Panc1 (cell line): ENCODE measurements around the gene SRGAP3. TPM values are rescaled to one million over a fixed set of nuclear protein-coding genes. Genes with fewer than 3 reads are reported as not detected.

ENCODE experiments used
- ATAC-seq: fragments of 200-7000 bp; cut with Tn5 transposase; 2 replicates; pipeline ENCODE4 v1.9.1; 2020; ENCODE audit warnings: mild to moderate bottlenecking, moderate library complexity
- BruUV-seq: library from RNA; stranded (reverse); fragments of 400-500 nt; replicated peaks from 2 replicates; lab custom pipeline; 2021; lab: Mats Ljungman, UMichigan
- CTCF ChIA-PET: fragments of 300-600 bp; sonication (Branson Sonifier 250); formaldehyde crosslinking; loops from one replicate; lab custom pipeline; 2022; ENCODE audit warnings: antibody characterized with exemption; lab: Charles Lee
- POLR2A ChIA-PET: fragments of 300-600 bp; sonication (Branson Sonifier 250); formaldehyde crosslinking; loops from one replicate; lab custom pipeline; 2022; ENCODE audit warnings: antibody characterized with exemption; lab: Charles Lee
- DNase-seq: peaks from one replicate; pipeline ENCODE4 v3.0.0-alpha.2; 2010; ENCODE audit warnings: low read depth, low spot score
- H3K27ac ChIP-seq: 2 replicates; pipeline ENCODE4 v1.5.1; 2011; ENCODE audit warnings: mild to moderate bottlenecking, low read length, inconsistent platforms
- H3K27me3 ChIP-seq: fragments of 200-500 bp; sonication (Bioruptor generic); 2 replicates; pipeline ENCODE4 v1.6.0; 2014; ENCODE audit warnings: low read length, inconsistent platforms; ENCODE audit not compliant: control insufficient read depth, insufficient read depth
- H3K36me3 ChIP-seq: fragments of 200-500 bp; sonication (Bioruptor generic); 2 replicates; pipeline ENCODE4 v1.5.1; 2014; ENCODE audit warnings: inconsistent platforms, mild to moderate bottlenecking, low read length, moderate library complexity; ENCODE audit not compliant: control insufficient read depth, insufficient read depth
- H3K4me1 ChIP-seq: 2 replicates; pipeline ENCODE4 v1.5.1; 2011; ENCODE audit warnings: inconsistent platforms, mild to moderate bottlenecking, low read length, moderate library complexity; ENCODE audit not compliant: control insufficient read depth, insufficient read depth
- H3K4me3 ChIP-seq, 2 experiments: 2 replicates each; pipeline ENCODE4 v1.5.1; 2011 to 2012; ENCODE audit warnings: low read depth in 2 of 2, low read length in 2 of 2, mild to moderate bottlenecking in 2 of 2, inconsistent platforms in 1 of 2, moderate library complexity in 1 of 2
- H3K9me3 ChIP-seq: fragments of 200-500 bp; sonication (Bioruptor generic); 2 replicates; pipeline ENCODE4 v1.5.1; 2014; ENCODE audit warnings: low read depth, mild to moderate bottlenecking, inconsistent platforms, low read length, moderate library complexity; ENCODE audit not compliant: control insufficient read depth, insufficient read depth
- CTCF ChIP-seq: fragments of 450-650 bp; IDR thresholded peaks from 2 replicates; pipeline ENCODE4 v1.5.1; 2017; ENCODE audit warnings: mild to moderate bottlenecking
- POLR2AphosphoS5 ChIP-seq: IDR thresholded peaks from 2 replicates; pipeline ENCODE4 v1.6.1; 2012; ENCODE audit warnings: mild to moderate bottlenecking, low read depth, low read length, moderate library complexity
- SIN3A ChIP-seq: IDR thresholded peaks from 2 replicates; pipeline ENCODE4 v1.6.1; 2012; ENCODE audit warnings: low read depth, mild to moderate bottlenecking, low read length, moderate library complexity, borderline replicate concordance; ENCODE audit not compliant: insufficient read depth
- TCF7L2 ChIP-seq: IDR thresholded peaks from 2 replicates; pipeline ENCODE4 v1.6.1; 2011; ENCODE audit warnings: mild to moderate bottlenecking, low read depth, low read length, inconsistent platforms
- in situ Hi-C: cut with HindIII; loops from 2 replicates; pipeline ENCODE4 v1.10.0; 2016; ENCODE audit warnings: low sequenced_read_pairs, low pct_unique_long_range_greater_than_20kb
- intact Hi-C: fragments of 100-400 bp; cut with micrococcal nuclease; formaldehyde crosslinking; loops from one replicate; pipeline ENCODE4 v1.10.0; 2022; ENCODE audit not compliant: unreplicated experiment
- total RNA-seq: library from RNA; stranded (reverse); gene quantifications from one replicate; pipeline ENCODE4 v1.2.1, GENCODE V29; 2021; ENCODE audit not compliant: unreplicated experiment
- TF ChIP-seq, protein P1 (sequence below), 2 experiments: IDR thresholded peaks; 2 replicates each; pipeline ENCODE4 v1.6.1; 2011 to 2012; ENCODE audit warnings: low read depth in 2 of 2, control low read depth in 1 of 2, low read length in 1 of 2, mild to moderate bottlenecking in 1 of 2, moderate library complexity in 1 of 2; ENCODE audit not compliant: insufficient read depth in 1 of 2

Gene SRGAP3
- total RNA-seq, 1 experiment from 2014 or later, result 0.82 TPM

DNA sequence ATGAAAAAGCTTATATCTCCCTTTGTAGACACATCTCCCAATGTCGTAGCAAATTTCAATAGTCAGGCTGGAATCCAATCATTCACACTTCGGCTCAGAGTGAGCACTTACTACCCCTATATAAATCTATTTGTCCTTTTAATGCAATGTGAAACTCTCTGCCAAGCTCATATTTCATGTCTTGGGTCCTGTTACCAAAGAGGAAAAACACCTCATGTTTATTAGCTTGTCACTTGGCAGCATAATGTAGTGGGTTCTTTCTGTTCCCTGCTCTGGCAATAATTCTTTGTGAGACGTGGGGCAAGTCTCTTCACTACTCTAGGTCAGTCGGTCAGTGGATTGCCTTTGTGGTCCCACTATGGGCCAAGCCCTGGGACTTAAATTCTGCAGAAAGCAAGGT lies 107.1 kb downstream of the SRGAP3 start:
- H3K9me3 ChIP-seq, result no peaks in the 10 kb centered on the region
- no peak overlapping the region for H3K4me3 ChIP-seq
- DNase-seq (no peak), ATAC-seq (no peak)
- H3K27ac ChIP-seq, result no peak overlapping the region
- H3K27me3 ChIP-seq, result no peaks in the 10 kb centered on the region; the same call in 1 of the 2 replicates
- no TSS peak for BruUV-seq
- ChIA-PET POLR2A (no interaction called here), CTCF (no interaction called here)
- no peaks in the 10 kb centered on the region for H3K36me3 ChIP-seq
- no peaks in the 10 kb centered on the region for H3K4me1 ChIP-seq
- intact Hi-C loops, result no loop called here
- no peak for TF ChIP-seq POLR2AphosphoS5
- TF ChIP-seq CTCF, result no peak
- TF ChIP-seq, protein P1, sequence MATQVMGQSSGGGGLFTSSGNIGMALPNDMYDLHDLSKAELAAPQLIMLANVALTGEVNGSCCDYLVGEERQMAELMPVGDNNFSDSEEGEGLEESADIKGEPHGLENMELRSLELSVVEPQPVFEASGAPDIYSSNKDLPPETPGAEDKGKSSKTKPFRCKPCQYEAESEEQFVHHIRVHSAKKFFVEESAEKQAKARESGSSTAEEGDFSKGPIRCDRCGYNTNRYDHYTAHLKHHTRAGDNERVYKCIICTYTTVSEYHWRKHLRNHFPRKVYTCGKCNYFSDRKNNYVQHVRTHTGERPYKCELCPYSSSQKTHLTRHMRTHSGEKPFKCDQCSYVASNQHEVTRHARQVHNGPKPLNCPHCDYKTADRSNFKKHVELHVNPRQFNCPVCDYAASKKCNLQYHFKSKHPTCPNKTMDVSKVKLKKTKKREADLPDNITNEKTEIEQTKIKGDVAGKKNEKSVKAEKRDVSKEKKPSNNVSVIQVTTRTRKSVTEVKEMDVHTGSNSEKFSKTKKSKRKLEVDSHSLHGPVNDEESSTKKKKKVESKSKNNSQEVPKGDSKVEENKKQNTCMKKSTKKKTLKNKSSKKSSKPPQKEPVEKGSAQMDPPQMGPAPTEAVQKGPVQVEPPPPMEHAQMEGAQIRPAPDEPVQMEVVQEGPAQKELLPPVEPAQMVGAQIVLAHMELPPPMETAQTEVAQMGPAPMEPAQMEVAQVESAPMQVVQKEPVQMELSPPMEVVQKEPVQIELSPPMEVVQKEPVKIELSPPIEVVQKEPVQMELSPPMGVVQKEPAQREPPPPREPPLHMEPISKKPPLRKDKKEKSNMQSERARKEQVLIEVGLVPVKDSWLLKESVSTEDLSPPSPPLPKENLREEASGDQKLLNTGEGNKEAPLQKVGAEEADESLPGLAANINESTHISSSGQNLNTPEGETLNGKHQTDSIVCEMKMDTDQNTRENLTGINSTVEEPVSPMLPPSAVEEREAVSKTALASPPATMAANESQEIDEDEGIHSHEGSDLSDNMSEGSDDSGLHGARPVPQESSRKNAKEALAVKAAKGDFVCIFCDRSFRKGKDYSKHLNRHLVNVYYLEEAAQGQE (IDR thresholded peaks at IDR 0.05; ENCODE audit: insufficient read depth in 1 of 2, low read depth in 2 of 2, low read length in 1 of 2), result no peak
- in situ Hi-C loops, result no loop called here

GRCh38 chr3:9141928-9142289 lies 107.5 kb downstream of the SRGAP3 start:
- Histone ChIP-seq H3K27ac (no peak overlapping the region), H3K27me3 (no peaks in the 10 kb centered on the region; the same call in 1 of the 2 replicates), H3K4me3 (no peak overlapping the region), H3K9me3 (no peaks in the 10 kb centered on the region), H3K4me1 (no peaks in the 10 kb centered on the region), H3K36me3 (no peaks in the 10 kb centered on the region)
- intact Hi-C loops, result no loop called here
- TF ChIP-seq, protein P1 (IDR thresholded peaks at IDR 0.05; ENCODE audit: insufficient read depth in 1 of 2, low read depth in 2 of 2, low read length in 1 of 2), result no peak
- TF ChIP-seq POLR2AphosphoS5, result no peak
- no peak for TF ChIP-seq SIN3A
- TF ChIP-seq TCF7L2, result no peak
- no peak for TF ChIP-seq CTCF
- BruUV-seq, result no TSS peak
- DNase-seq (no peak), ATAC-seq (no peak)
- ChIA-PET POLR2A (no interaction called here), CTCF (no interaction called here)
- in situ Hi-C loops, result no loop called here
